H9 (cell line): Measurements from ENCODE around the gene CACFD1. TPM values are rescaled to one million over a fixed set of nuclear protein-coding genes. Genes with fewer than 3 reads are reported as not detected.

Experiments used
- DNase-seq: peaks from one replicate; pipeline ENCODE4 v3.0.0-alpha.2; 2017
- H2AFZ ChIP-seq: one replicate; pipeline ENCODE4 v1.6.1; 2013; ENCODE audit warnings: mild to moderate bottlenecking, low read length, control low read depth, moderate library complexity
- H2AK5ac ChIP-seq: 2 replicates; pipeline ENCODE4 v1.6.1; 2013; ENCODE audit warnings: low read length, control low read depth, mixed read lengths; ENCODE audit not compliant: insufficient read length
- H2BK120ac ChIP-seq: one replicate; pipeline ENCODE4 v1.6.1; 2013; ENCODE audit warnings: low read depth, mild to moderate bottlenecking, low read length, control low read depth, inconsistent platforms; ENCODE audit not compliant: poor library complexity, severe bottlenecking
- H2BK12ac ChIP-seq: 2 replicates; pipeline ENCODE4 v1.6.1; 2013; ENCODE audit warnings: low read length, control low read depth, mixed read lengths, low read depth; ENCODE audit not compliant: insufficient read length
- H2BK15ac ChIP-seq: 2 replicates; pipeline ENCODE4 v1.6.1; 2013; ENCODE audit warnings: low read depth, low read length, control low read depth
- H2BK20ac ChIP-seq: one replicate; pipeline ENCODE4 v1.6.1; 2013; ENCODE audit warnings: low read depth, mild to moderate bottlenecking, low read length, control low read depth, inconsistent platforms; ENCODE audit not compliant: poor library complexity, severe bottlenecking
- H2BK5ac ChIP-seq: 2 replicates; pipeline ENCODE4 v1.6.1; 2013; ENCODE audit warnings: low read length, control low read depth, mixed read lengths; ENCODE audit not compliant: insufficient read length
- H3K14ac ChIP-seq: 2 replicates; pipeline ENCODE4 v1.6.1; 2013; ENCODE audit warnings: low read length, control low read depth; ENCODE audit not compliant: insufficient read depth
- H3K18ac ChIP-seq: 2 replicates; pipeline ENCODE4 v1.6.1; 2013; ENCODE audit warnings: low read depth, mild to moderate bottlenecking, mixed read lengths, low read length, control low read depth; ENCODE audit not compliant: insufficient read length
- H3K23ac ChIP-seq: 2 replicates; pipeline ENCODE4 v1.6.1; 2013; ENCODE audit warnings: low read length, control low read depth, mixed read lengths, low read depth; ENCODE audit not compliant: insufficient read length
- H3K23me2 ChIP-seq: 2 replicates; pipeline ENCODE4 v1.6.1; 2013; ENCODE audit warnings: low read depth, mild to moderate bottlenecking, mixed read lengths, low read length, control low read depth; ENCODE audit not compliant: insufficient read length, poor library complexity, severe bottlenecking
- H3K27ac ChIP-seq: 2 replicates; pipeline ENCODE4 v1.5.1; 2013; ENCODE audit warnings: low read length, control low read depth, mixed read lengths, low read depth; ENCODE audit not compliant: insufficient read length
- H3K27me3 ChIP-seq: 2 replicates; pipeline ENCODE4 v1.6.1; 2013; ENCODE audit warnings: low read length, control low read depth, inconsistent platforms; ENCODE audit not compliant: insufficient read depth
- H3K4ac ChIP-seq: 2 replicates; pipeline ENCODE4 v1.6.1; 2013; ENCODE audit warnings: low read depth, mild to moderate bottlenecking, control low read depth, inconsistent platforms, low read length, moderate library complexity
- H3K4me1 ChIP-seq: 2 replicates; pipeline ENCODE4 v1.6.1; 2013; ENCODE audit warnings: low read length, control low read depth, inconsistent platforms; ENCODE audit not compliant: insufficient read depth
- H3K4me2 ChIP-seq: 2 replicates; pipeline ENCODE4 v1.6.1; 2013; ENCODE audit warnings: low read length, control low read depth, mixed read lengths; ENCODE audit not compliant: insufficient read length, insufficient read depth
- H3K56ac ChIP-seq: 2 replicates; pipeline ENCODE4 v1.6.1; 2013; ENCODE audit warnings: low read depth, mild to moderate bottlenecking, mixed read lengths, low read length, control low read depth; ENCODE audit not compliant: insufficient read length
- H3K79me1 ChIP-seq: 2 replicates; pipeline ENCODE4 v1.6.1; 2013; ENCODE audit warnings: low read depth, mild to moderate bottlenecking, moderate library complexity, low read length, control low read depth, inconsistent platforms; ENCODE audit not compliant: insufficient read depth, poor library complexity, severe bottlenecking
- H3K79me2 ChIP-seq: 2 replicates; pipeline ENCODE4 v1.6.1; 2013; ENCODE audit warnings: low read length, control low read depth, inconsistent platforms; ENCODE audit not compliant: insufficient read depth
- H3K9ac ChIP-seq: 2 replicates; pipeline ENCODE4 v1.6.1; 2013; ENCODE audit warnings: low read length, control low read depth, mixed read lengths; ENCODE audit not compliant: insufficient read length; ENCODE audit errors: extremely low read depth
- H3K9me3 ChIP-seq: one replicate; pipeline ENCODE4 v1.6.1; 2013; ENCODE audit warnings: low read depth, low read length, inconsistent platforms; ENCODE audit not compliant: control insufficient read depth
- H3T11ph ChIP-seq: one replicate; pipeline ENCODE4 v1.6.1; 2013; ENCODE audit warnings: mild to moderate bottlenecking, low read length, control low read depth, inconsistent platforms
- H4K20me1 ChIP-seq: one replicate; pipeline ENCODE4 v1.6.1; 2013; ENCODE audit not compliant: control insufficient read depth, insufficient read length, insufficient read depth
- H4K5ac ChIP-seq: 2 replicates; pipeline ENCODE4 v1.6.1; 2013; ENCODE audit warnings: low read depth, mild to moderate bottlenecking, mixed read lengths, low read length, control low read depth; ENCODE audit not compliant: insufficient read length
- H4K8ac ChIP-seq: replicated peaks from 2 replicates; pipeline ENCODE4 v1.6.1; 2013; ENCODE audit warnings: low read length, control low read depth, mixed read lengths, low read depth; ENCODE audit not compliant: insufficient read length
- H4K91ac ChIP-seq: 2 replicates; pipeline ENCODE4 v1.6.1; 2013; ENCODE audit warnings: low read depth, mild to moderate bottlenecking, moderate library complexity, mixed read lengths, low read length, control low read depth; ENCODE audit not compliant: insufficient read length
- H3K27ac Mint-ChIP-seq, 3 experiments: 2 replicates in 2 of 3; 3 replicates in 1 of 3; pipeline ENCODE4 v1.8.0; 2020 to 2021; ENCODE audit warnings: mixed read lengths in 3 of 3, mild to moderate bottlenecking in 1 of 3, moderate library complexity in 1 of 3
- H3K27me3 Mint-ChIP-seq: 2 replicates; pipeline ENCODE4 v1.8.0; 2021; ENCODE audit warnings: low read depth, mild to moderate bottlenecking, moderate library complexity, mixed read lengths
- H3K36me3 Mint-ChIP-seq, 3 experiments: 2 replicates in 2 of 3; 3 replicates in 1 of 3; pipeline ENCODE4 v1.8.0; 2020 to 2021; ENCODE audit warnings: low read depth in 3 of 3, mixed read lengths in 3 of 3; ENCODE audit not compliant: insufficient read depth in 1 of 3
- H3K4me1 Mint-ChIP-seq, 2 experiments: 2 replicates each; pipeline ENCODE4 v1.8.0; 2020; ENCODE audit warnings: mixed read lengths in 2 of 2
- H3K4me3 Mint-ChIP-seq, 2 experiments: 2 replicates in 1 of 2; 3 replicates in 1 of 2; pipeline ENCODE4 v1.8.0; 2020 to 2021; ENCODE audit warnings: mild to moderate bottlenecking in 2 of 2, mixed read lengths in 2 of 2, moderate library complexity in 1 of 2
- H3K9me3 Mint-ChIP-seq, 2 experiments: 2 replicates in 1 of 2; 3 replicates in 1 of 2; pipeline ENCODE4 v1.8.0; 2020; ENCODE audit warnings: mild to moderate bottlenecking in 2 of 2, mixed read lengths in 2 of 2, moderate library complexity in 1 of 2
- CTCF ChIP-seq: fragments of 200-600 bp; sonication (generic); conservative IDR thresholded peaks from 3 replicates; pipeline ENCODE4 v1.8.0; 2021; ENCODE audit warnings: antibody characterized with exemption, mild to moderate bottlenecking
- WGBS: extraction: QIAGEN DNeasy Blood & Tissue Kit; methylation state at CpG from one replicate; pipeline ENCODE4 v1.1.7; 2013; ENCODE audit warnings: missing lambda C conversion rate, low lambda C conversion rate, mixed read lengths; ENCODE audit not compliant: insufficient read length; ENCODE audit errors: extremely low coverage; 5-methylcytosine and 5-hydroxymethylcytosine counted together
- total RNA-seq: library from RNA; stranded (reverse); gene quantifications from 2 replicates; pipeline ENCODE4 v1.2.1, GENCODE V29; 2021

The CACFD1 gene
- total RNA-seq, 1 experiment from 2014 or later: 20.0 TPM

- no peak overlapping the region for H4K91ac ChIP-seq
- no peak overlapping the region for H2BK20ac ChIP-seq
Measured at GRCh38 chr9:133483611-133484010, 23.8 kb downstream of the CACFD1 start.

More at GRCh38 chr9:133483611-133484010, 23.8 kb downstream of the CACFD1 start:
- H3K4me2 ChIP-seq: no peak overlapping the region
- H3K23ac ChIP-seq: no peak overlapping the region
- no peak overlapping the region for H2BK12ac ChIP-seq
- H2AFZ ChIP-seq: no peak overlapping the region
- no CpG with 5 or more reads among the region's 9 CpGs for WGBS
- Mint-ChIP-seq H3K4me1 (peaks cover 0 to 8% of the 10 kb centered on the region in 2 experiments; a peak in 1 of 4 replicates), H3K36me3 (no peaks in the 10 kb centered on the region), H3K9me3 (no peaks in the 10 kb centered on the region; a peak in 1 of 5 replicates), H3K27me3 (peaks cover 25% of the 10 kb centered on the region), H3K27ac (no peak overlapping the region; a peak in 2 of 7 replicates), H3K4me3 (no peak overlapping the region)
- H2BK120ac ChIP-seq: no peak overlapping the region
- no peak overlapping the region for H3K27ac ChIP-seq
- no peaks in the 10 kb centered on the region for H3K4me1 ChIP-seq
- H2AK5ac ChIP-seq: no peak overlapping the region
- no peak overlapping the region for H2BK15ac ChIP-seq
- no peak overlapping the region for H4K5ac ChIP-seq
- no peak for DNase-seq
- H3K23me2 ChIP-seq: peaks cover 7% of the 10 kb centered on the region
- H3K27me3 ChIP-seq: no peaks in the 10 kb centered on the region
- H2BK5ac ChIP-seq: no peak overlapping the region
- H3K79me2 ChIP-seq: no peaks in the 10 kb centered on the region
- H3K9ac ChIP-seq: no peak overlapping the region
- TF ChIP-seq CTCF: no peak
- H3K14ac ChIP-seq: no peak overlapping the region
- no peak overlapping the region for H3K18ac ChIP-seq
- H4K20me1 ChIP-seq: no peaks in the 10 kb centered on the region
- no peak overlapping the region for H3T11ph ChIP-seq
- no peak overlapping the region for H3K4ac ChIP-seq
- H3K9me3 ChIP-seq: no peaks in the 10 kb centered on the region
- H4K8ac ChIP-seq: no peak overlapping the region
- no peaks in the 10 kb centered on the region for H3K79me1 ChIP-seq
- no peak overlapping the region for H3K56ac ChIP-seq
